GM04503 (cell line): ENCODE data around the gene FBXL4.

Source experiments
- DNase-seq: peaks from one replicate; pipeline ENCODE4 v3.0.0-alpha.2; 2012; ENCODE audit warnings: low read depth

FBXL4 gene

DNA sequence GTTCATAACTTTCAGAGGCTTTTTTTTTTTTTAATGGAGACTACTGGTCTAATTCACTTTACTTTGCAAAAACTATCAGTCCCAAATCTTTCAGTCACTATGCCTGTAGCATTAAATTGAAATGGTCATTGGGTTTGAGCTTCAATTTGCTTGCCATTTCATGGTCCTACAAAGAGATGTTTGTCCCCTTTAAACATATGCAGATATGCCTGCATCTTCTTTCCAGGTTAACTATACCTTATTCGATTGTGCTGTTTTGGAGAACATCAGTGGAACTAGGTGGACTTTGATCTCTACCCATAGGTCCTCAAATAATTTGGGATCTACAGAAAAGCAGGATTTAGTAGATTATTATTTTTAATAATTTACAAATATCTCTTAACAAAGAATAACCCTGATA, 108.8 kb downstream of the FBXL4 start:
- no peak for DNase-seq

- DNase-seq = no peak
Measured at GRCh38 chr6:98838032-98838431, 109.7 kb downstream of the FBXL4 start.

GRCh38 chr6:98836962-98837944, 110.5 kb downstream of the FBXL4 start:
- no peak for DNase-seq

- no peak for DNase-seq
Measured at GRCh38 chr6:98836025-98836961, 111.5 kb downstream of the FBXL4 start.

- no peak for DNase-seq
Measured at GRCh38 chr6:98835149-98836024, 112.4 kb downstream of the FBXL4 start.

DNA sequence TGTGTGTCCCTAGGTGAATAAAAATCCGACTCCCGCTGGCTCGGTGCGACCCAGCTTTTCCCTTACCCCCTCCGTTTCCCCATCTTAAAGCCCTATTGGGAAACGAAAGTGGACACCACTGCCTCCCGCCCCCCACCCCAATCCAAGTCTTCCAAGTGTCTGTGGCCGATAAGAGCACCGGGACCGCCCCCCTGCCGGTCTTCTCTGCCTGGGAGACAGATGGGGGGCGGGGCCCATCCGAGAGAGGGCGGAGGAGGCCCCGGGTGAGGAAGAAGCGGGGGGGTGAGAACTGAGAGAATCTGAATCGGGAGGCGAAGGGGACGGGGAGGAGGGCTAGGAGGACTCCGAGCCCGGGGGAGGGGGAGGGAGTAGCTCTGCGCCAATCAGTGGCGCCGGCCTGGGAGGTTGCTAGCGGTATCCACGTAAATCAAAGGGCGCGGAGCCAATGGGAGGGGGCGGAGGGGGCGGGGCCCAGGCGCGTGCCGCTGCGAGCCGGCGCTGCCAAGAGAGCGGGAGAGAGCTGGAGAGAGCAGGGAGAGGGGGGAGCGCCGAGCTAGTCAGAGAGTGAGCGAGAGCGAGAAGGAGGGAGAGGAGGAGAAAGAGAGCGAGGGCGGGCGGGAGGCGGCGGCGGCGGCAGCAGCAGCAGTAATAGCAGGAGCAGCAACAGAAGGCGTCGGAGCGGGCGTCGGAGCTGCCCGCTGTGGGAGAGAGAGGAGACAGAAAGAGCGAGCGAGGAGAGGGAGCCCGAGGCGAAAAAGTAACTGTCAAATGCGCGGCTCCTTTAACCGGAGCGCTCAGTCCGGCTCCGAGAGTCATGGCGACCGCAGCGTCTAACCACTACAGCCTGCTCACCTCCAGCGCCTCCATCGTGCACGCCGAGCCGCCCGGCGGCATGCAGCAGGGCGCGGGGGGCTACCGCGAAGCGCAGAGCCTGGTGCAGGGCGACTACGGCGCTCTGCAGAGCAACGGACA, 113.4 kb downstream of the FBXL4 start, which contains the start of gene POU3F2:
POU3F2 (plus strand) TSS at position 515 of the 972 bp plus-strand sequence; CDS start at position 815, 300 bp downstream.
- DNase-seq = no peak

DNA sequence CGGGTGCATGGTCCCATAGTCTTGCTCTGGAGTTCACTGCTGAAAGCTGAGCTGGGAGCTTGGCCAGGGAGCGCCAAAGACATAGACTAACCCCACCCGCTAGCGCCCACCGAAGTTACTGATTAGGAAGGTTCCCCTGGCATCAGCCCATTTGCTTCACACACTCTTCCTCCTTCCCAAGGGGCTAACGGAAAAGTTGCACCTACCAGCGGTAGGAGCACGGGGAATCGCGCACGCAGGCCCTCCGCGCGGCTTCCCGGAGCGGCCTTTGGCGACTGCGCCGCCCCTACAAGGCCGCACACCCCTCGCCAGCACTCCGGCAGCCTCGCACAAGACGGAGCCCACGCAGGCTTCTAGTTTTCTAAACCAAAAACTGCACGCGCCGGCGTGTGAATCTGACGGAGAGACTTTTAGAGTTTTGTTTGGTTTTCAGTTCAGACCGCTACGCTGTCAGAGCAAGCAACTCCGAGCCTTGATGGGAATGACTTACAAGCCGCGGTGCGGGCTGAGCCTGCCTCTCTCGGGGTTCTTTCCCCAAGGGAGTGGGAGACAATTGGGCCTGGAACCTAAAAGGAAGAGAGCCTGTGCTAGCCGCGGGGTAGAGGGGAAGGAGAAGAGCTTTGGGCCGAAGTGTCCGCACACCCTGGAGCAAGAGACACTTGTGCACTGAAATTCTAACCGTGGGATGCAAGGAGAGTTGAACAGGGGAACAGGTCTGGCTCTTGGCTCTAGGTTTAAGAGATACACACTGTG, 114.3 kb downstream of the FBXL4 start:
- DNase-seq = no peak

DNA sequence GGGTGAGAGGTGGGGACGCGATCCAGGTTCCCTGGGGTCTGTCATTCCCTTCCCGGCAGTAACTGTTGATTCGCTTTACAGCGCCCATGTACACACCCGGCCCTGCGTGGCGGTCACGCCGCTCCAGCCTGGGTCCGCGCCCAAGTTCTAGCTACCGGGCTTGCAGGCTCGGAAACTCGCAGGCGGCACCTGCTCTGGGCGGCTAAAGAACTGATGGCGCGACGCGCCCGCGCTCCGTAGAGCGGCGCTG, 114.8 kb downstream of the FBXL4 start:
- no peak for DNase-seq

- DNase-seq = peak; percentile 35
Measured at GRCh38 chr6:98832284-98833056, 115.3 kb downstream of the FBXL4 start.

DNA sequence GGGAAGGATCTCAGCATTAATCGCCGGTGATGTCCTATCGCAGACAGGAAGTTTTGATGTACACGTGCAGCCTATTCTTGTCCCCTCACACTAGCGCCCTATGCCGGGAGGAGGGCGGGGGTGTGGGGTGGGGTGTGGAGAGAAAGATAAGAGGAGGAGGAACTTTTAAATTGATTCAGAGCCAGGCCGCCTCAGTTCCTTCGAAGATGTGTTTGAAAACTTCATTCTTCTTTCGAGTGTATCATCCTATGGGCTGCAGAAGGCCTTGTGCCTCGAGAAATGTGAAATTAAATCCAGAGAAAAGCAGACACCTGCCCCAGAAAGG, 115.8 kb downstream of the FBXL4 start:
- no peak for DNase-seq

DNA sequence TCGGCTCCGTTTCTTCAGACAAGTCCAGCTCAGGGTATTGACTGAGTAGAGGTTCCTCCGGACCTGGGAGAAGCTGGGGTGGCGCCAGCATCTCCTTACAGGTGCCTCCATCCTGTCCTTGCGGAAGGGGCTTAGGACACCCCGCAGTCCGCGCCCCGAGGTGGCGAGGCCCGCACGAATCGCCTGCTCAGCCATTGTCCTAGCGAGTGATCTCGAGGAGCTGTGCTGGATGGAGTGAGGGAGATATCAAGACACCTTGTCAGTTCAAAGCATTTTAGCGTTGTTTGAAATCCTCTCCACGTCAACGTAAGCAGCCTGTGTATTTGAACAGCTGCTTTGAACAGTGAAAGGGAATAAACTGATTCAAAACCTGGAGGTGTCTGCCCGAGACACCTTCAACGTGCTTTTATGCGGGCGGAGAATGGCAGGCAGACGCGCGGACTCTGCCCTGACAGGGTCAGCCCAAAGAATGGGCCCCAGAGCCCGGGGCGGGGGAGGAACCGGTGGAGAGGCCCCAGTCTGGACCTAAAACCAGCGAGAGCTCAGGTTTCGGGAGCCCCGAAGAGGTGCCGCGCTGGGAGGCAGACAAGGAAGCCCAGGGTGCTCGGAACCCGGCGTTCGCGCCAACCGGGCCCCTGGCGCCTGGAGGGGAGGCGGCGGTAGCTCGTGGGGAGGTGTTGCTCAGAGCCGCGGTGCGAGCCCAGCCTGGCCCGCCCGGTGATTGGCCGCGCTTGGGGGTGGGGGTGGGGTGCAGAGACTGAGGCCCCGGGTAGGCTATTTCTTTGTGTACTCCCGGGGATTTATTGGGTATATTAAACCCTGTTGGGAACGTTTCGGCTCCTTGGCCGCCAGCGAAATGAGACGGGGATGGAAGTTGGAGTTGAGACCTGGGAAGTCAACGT, 116.4 kb downstream of the FBXL4 start:
- no peak for DNase-seq

GRCh38 chr6:98830146-98830545, 117.6 kb downstream of the FBXL4 start:
- no peak for DNase-seq

- DNase-seq = no peak
Measured at GRCh38 chr6:98828941-98829411, 118.8 kb downstream of the FBXL4 start.

DNA sequence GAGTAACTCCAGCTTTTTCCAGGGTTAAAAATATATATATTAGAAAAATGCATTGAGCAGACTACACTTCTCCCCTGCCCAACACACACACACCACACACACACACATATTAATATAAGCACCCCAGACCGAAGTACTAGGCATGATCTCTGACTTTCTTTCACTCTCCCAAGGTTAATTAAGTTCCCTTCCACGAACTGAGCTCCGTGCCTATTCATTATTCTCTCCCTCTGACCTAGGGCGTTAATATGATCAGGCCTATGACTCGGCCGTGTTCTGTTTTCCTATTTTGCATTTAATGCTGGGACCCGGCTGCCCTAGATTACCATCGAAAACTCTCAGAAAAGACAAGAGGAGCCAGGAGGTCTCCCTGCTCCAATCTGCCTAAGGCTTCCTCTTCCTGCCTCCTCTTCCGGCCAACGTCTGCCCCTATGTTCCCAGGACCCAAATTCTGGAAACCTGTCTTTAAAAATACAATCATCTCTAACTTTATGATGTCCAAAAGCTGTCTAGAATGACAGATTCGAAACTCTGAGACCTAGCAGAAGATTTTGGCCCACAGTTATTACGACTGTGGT, 119.4 kb downstream of the FBXL4 start:
- DNase-seq = no peak

DNA sequence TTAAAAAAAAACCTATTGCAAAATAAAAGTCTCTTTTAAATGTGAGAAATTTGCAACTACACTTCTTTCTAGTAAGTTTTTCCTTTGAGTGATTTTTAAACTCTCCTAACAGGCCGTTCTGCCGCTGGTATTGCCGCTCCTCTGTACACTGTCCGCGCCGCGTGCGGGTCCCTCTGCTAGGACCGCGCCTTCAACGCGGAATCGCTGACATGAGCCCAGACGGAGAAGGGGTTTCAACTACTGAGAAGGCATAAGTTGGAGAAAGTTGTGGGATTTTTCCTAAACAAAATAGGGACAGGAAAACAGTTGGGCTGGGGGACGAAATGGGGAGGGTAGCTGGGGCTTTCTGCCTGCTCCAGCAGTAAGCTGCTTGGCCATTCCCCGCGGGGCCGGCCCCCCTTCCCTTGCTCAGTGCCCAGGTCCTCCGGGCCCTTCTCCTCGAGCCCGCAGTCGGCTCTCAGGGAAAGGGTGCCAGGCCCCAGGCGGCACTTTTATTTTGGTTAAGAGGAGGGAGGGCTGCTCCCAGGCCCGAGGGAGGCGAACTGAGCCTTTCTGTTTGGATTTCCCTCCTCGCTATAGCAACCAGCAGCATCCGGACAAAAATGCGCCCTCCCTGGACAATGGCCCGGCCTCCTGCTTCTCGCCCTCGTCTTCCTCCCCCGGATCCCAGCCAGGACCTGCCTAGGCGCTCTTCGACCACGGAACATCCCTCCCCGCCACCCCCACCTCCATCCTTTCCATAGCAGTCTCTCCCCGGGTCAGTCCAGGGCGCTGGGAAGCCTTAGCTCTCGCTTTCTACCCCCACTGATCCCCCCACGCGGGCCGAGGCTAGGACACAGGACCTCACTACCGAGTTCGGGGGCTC, 120.2 kb downstream of the FBXL4 start:
- no peak for DNase-seq

- DNase-seq = no peak
Measured at GRCh38 chr6:98825600-98826230, 122.0 kb downstream of the FBXL4 start.
